A549 treated with AZD2906 at 1 μM for 4 hours (cell line): Measurements from ENCODE around the gene ORAI1. TPM values are rescaled to one million over a fixed set of nuclear protein-coding genes. Genes with fewer than 3 reads are reported as not detected.

Experiments
- total RNA-seq: library from RNA; stranded (reverse); fragments of 200-300 nt; extraction: Qiagen RNA extraction; gene quantifications from 5 replicates; pipeline ENCODE4 v1.2.3, GENCODE V29; 2022

The ORAI1 gene
- 18.7 to 35.5 TPM (median 34.5 TPM) in 5 replicates for total RNA-seq

GRCh38 chr12:121626087-121626852 is at the start of gene ORAI1:
TSS of gene ORAI1 (plus strand) at chr12:121626530.

DNA sequence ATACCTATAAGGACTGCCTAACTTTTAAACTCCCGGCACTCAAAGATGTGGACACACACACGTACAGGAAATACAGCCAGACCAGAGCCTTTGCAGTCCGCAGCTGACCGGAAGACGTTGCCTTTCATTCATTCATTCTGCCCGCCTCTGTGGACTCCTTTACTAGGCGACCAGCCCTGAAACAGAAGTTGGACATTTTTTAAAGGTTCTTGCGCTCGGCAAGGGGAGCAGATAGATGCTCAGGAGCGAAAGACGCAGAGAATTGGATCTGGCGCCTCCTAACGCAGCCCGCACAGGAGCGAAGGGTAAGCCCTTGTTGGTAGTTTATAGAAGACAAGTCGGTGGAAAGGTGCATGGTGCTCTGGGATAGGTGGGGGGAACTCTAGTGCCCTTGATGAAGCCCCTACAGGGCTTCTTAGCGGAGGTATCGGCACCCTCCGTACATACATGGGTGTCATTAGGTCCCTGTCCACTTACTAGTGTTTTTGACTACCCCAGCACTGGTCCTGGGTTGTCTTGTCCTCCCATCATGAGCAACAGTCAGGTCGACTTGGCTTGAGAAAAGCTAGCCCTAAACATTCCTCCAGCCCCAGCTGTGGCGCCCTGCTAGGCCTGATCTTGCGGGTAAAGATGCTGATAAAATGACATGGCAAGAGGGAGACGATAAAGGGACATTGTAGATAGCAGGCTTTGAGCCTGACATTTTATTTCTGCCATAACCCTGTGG is 45.2 kb upstream of the ORAI1 start, which contains the start of gene KDM2B:
Gene KDM2B (minus strand): TSS at position 65 of the 727 bp plus-strand sequence. CDS start 112 bp downstream, outside the sequence.

GRCh38 chr12:121669521-121669900 is 43.2 kb downstream of the ORAI1 start, which contains the start of gene MORN3:
TSS of gene MORN3 (minus strand) at chr12:121669654. CDS start at chr12:121669483, 171 bp downstream.

Other genes with a start within 250 kb of the ORAI1 start
- 37.7 to 42.0 TPM (median 39.6 TPM) in 5 replicates for gene RNF34, start 226.4 kb upstream of the ORAI1 start, total RNA-seq
- 18.4 to 20.3 TPM (median 18.8 TPM) in 5 replicates for gene KDM2B, start 45.5 kb upstream of the ORAI1 start, total RNA-seq
- 0.15 to 0.27 TPM (median 0.23 TPM) in 5 replicates for gene MORN3, start 43.1 kb downstream of the ORAI1 start, total RNA-seq
- gene TMEM120B, start 86.2 kb downstream of the ORAI1 start, total RNA-seq, result 11.7 to 16.9 TPM (median 16.0 TPM) in 5 replicates
- 76.7 to 89.2 TPM (median 85.4 TPM) in 5 replicates for gene RHOF, start 167.2 kb downstream of the ORAI1 start, total RNA-seq
- 9.7 to 12.6 TPM (median 10.9 TPM) in 5 replicates for gene SETD1B, start 177.5 kb downstream of the ORAI1 start, total RNA-seq
- gene HPD, start 232.3 kb downstream of the ORAI1 start, total RNA-seq, result 1.5 to 2.2 TPM (median 2.0 TPM) in 5 replicates